Neural cell (in vitro differentiated cells): Measurements from ENCODE around the gene AP1S1. TPM values are rescaled to one million over a fixed set of nuclear protein-coding genes. Genes with fewer than 3 reads are reported as not detected.

Source experiments
- H2AFZ ChIP-seq: fragments of 200-600, 300-800 bp; sonication (generic), shearing (Covaris generic); 2 replicates; pipeline ENCODE4 v1.6.0; 2014; ENCODE audit warnings: low read depth, mild to moderate bottlenecking, antibody characterized with exemption, low read length, moderate library complexity
- H3F3A ChIP-seq: fragments of 200-600 bp; shearing (Covaris generic); 2 replicates; pipeline ENCODE4 v1.6.1; 2016; ENCODE audit warnings: mild to moderate bottlenecking, moderate library complexity, mixed read lengths, antibody characterized with exemption, low read length; ENCODE audit not compliant: insufficient read depth, poor library complexity, severe bottlenecking
- H3K27ac ChIP-seq: fragments of 200-600, 300-800 bp; sonication (generic), shearing (Covaris generic); 2 replicates; pipeline ENCODE4 v1.5.1; 2014; ENCODE audit warnings: mild to moderate bottlenecking, low read length, moderate library complexity
- H3K27me3 ChIP-seq: fragments of 300-800, 200-600 bp; sonication (generic), shearing (Covaris generic); 2 replicates; pipeline ENCODE4 v1.6.0; 2014; ENCODE audit warnings: mild to moderate bottlenecking, low read depth, low read length, moderate library complexity; ENCODE audit not compliant: insufficient read depth
- H3K36me3 ChIP-seq: fragments of 300-800, 200-600 bp; sonication (generic), shearing (Covaris generic); 2 replicates; pipeline ENCODE4 v1.5.1; 2014; ENCODE audit warnings: mild to moderate bottlenecking, antibody characterized with exemption, low read length, moderate library complexity; ENCODE audit not compliant: insufficient read depth
- H3K4me2 ChIP-seq: fragments of 300-800, 200-600 bp; sonication (generic), shearing (Covaris generic); 2 replicates; pipeline ENCODE4 v1.6.0; 2014; ENCODE audit warnings: mild to moderate bottlenecking, low read length
- H3K4me3 ChIP-seq: fragments of 300-800, 200-600 bp; sonication (generic), shearing (Covaris generic); 2 replicates; pipeline ENCODE4 v1.5.1; 2014; ENCODE audit warnings: mild to moderate bottlenecking, low read length, moderate library complexity
- H3K79me2 ChIP-seq: fragments of 200-600 bp; shearing (Covaris generic); replicated peaks from 2 replicates; pipeline ENCODE4 v1.6.0; 2014; ENCODE audit warnings: mild to moderate bottlenecking, low read length, moderate library complexity; ENCODE audit not compliant: insufficient read depth
- H3K9ac ChIP-seq: fragments of 300-800, 200-600 bp; sonication (generic), shearing (Covaris generic); 2 replicates; pipeline ENCODE4 v1.6.1; 2016; ENCODE audit warnings: mild to moderate bottlenecking, low read length, mixed read lengths
- H3K9me2 ChIP-seq: fragments of 200-600 bp; shearing (Covaris generic); 2 replicates; pipeline ENCODE4 v1.6.1; 2016; ENCODE audit warnings: mild to moderate bottlenecking, low read length, mixed read lengths; ENCODE audit not compliant: insufficient read depth
- H3K9me3 ChIP-seq: fragments of 200-600, 300-800 bp; sonication (generic), shearing (Covaris generic); 2 replicates; pipeline ENCODE4 v1.6.1; 2016; ENCODE audit warnings: mild to moderate bottlenecking, mixed run types, low read length, moderate library complexity, mixed read lengths
- H4K20me1 ChIP-seq: fragments of 200-600 bp; shearing (Covaris generic); 2 replicates; pipeline ENCODE4 v1.6.1; 2016; ENCODE audit warnings: mild to moderate bottlenecking, mixed run types; ENCODE audit not compliant: insufficient read depth
- EP300 ChIP-seq: fragments of 450-650 bp; conservative IDR thresholded peaks from 2 replicates; pipeline ENCODE4 v1.6.1; 2014; ENCODE audit warnings: antibody characterized with exemption, mild to moderate bottlenecking, moderate library complexity; ENCODE audit not compliant: poor library complexity, severe bottlenecking
- EZH2 ChIP-seq: fragments of 200-600, 300-800 bp; shearing (Covaris generic), sonication (generic); IDR thresholded peaks from 2 replicates; pipeline ENCODE4 v1.6.1; 2014; ENCODE audit warnings: antibody characterized with exemption, low read length, borderline replicate concordance, mild to moderate bottlenecking; ENCODE audit not compliant: insufficient read depth, poor library complexity, severe bottlenecking
- MXI1 ChIP-seq: fragments of 450-650 bp; conservative IDR thresholded peaks from 2 replicates; pipeline ENCODE4 v1.6.1; 2014; ENCODE audit warnings: antibody characterized with exemption, mild to moderate bottlenecking; ENCODE audit not compliant: poor library complexity, severe bottlenecking
- POLR2AphosphoS5 ChIP-seq: IDR thresholded peaks from 2 replicates; pipeline ENCODE4 v1.6.1; 2012
- RAD21 ChIP-seq: fragments of 450-650 bp; conservative IDR thresholded peaks from 2 replicates; pipeline ENCODE4 v1.6.1; 2014; ENCODE audit warnings: antibody characterized with exemption, mild to moderate bottlenecking, moderate library complexity
- REST ChIP-seq: IDR thresholded peaks from 2 replicates; pipeline ENCODE4 v1.6.1; 2012; ENCODE audit warnings: borderline replicate concordance
- SMC3 ChIP-seq: fragments of 450-650 bp; conservative IDR thresholded peaks from 2 replicates; pipeline ENCODE4 v1.6.1; 2014; ENCODE audit warnings: antibody characterized with exemption, mild to moderate bottlenecking, moderate library complexity; ENCODE audit not compliant: poor library complexity
- TAF1 ChIP-seq: IDR thresholded peaks from 2 replicates; pipeline ENCODE4 v1.6.1; 2012; ENCODE audit warnings: low read depth
- polyA plus RNA-seq: library from polyadenylated mRNA; depleted of rRNA; stranded (reverse); fragments of >200 nt; gene quantifications from 2 replicates; pipeline ENCODE4 v1.2.3, GENCODE V29; 2014
- TF ChIP-seq, protein P1 (sequence below): fragments of 450-650 bp; IDR thresholded peaks from 2 replicates; pipeline ENCODE4 v1.5.1; 2014; ENCODE audit warnings: antibody characterized with exemption, mild to moderate bottlenecking, moderate library complexity; ENCODE audit not compliant: poor library complexity, severe bottlenecking

Gene AP1S1
- polyA plus RNA-seq, 1 donor from 2014 or later, result 344 TPM

- Histone ChIP-seq H3K27me3 (peaks cover 71% of the 10 kb centered on the region), H3F3A (no peaks in the 10 kb centered on the region), H4K20me1 (no peaks in the 10 kb centered on the region), H3K9me2 (no peaks in the 10 kb centered on the region), H3K9ac (no peak overlapping the region), H3K27ac (no peak overlapping the region), H3K4me3 (no peak overlapping the region), H2AFZ (no peak overlapping the region), H3K9me3 (no peaks in the 10 kb centered on the region), H3K4me2 (no peak overlapping the region), H3K79me2 (no peaks in the 10 kb centered on the region), H3K36me3 (no peaks in the 10 kb centered on the region)
- TF ChIP-seq TAF1 (no peak), POLR2AphosphoS5 (no peak), RAD21 (no peak), EP300 (no peak), EZH2 (no peak), MXI1 (no peak), REST (no peak), SMC3 (no peak)
- TF ChIP-seq, protein P1, sequence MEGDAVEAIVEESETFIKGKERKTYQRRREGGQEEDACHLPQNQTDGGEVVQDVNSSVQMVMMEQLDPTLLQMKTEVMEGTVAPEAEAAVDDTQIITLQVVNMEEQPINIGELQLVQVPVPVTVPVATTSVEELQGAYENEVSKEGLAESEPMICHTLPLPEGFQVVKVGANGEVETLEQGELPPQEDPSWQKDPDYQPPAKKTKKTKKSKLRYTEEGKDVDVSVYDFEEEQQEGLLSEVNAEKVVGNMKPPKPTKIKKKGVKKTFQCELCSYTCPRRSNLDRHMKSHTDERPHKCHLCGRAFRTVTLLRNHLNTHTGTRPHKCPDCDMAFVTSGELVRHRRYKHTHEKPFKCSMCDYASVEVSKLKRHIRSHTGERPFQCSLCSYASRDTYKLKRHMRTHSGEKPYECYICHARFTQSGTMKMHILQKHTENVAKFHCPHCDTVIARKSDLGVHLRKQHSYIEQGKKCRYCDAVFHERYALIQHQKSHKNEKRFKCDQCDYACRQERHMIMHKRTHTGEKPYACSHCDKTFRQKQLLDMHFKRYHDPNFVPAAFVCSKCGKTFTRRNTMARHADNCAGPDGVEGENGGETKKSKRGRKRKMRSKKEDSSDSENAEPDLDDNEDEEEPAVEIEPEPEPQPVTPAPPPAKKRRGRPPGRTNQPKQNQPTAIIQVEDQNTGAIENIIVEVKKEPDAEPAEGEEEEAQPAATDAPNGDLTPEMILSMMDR, result no peak
Observed at GRCh38 chr7:101175664-101176063, 21.4 kb downstream of the AP1S1 start.

GRCh38 chr7:101177644-101178043, 23.4 kb downstream of the AP1S1 start:
- H3F3A ChIP-seq, result no peaks in the 10 kb centered on the region
- no peak overlapping the region for H3K4me3 ChIP-seq
- no peaks in the 10 kb centered on the region for H3K9me2 ChIP-seq
- no peak overlapping the region for H3K27ac ChIP-seq
- no peaks in the 10 kb centered on the region for H3K9me3 ChIP-seq
- H3K27me3 ChIP-seq, result peaks cover 58% of the 10 kb centered on the region
- H2AFZ ChIP-seq, result no peak overlapping the region
- no peaks in the 10 kb centered on the region for H3K79me2 ChIP-seq
- H3K9ac ChIP-seq, result no peak overlapping the region
- TF ChIP-seq TAF1 (no peak), EP300 (no peak), REST (no peak), MXI1 (no peak), POLR2AphosphoS5 (no peak), SMC3 (no peak), RAD21 (no peak), EZH2 (no peak)
- TF ChIP-seq, protein P1, result no peak
- H3K4me2 ChIP-seq, result no peak overlapping the region
- H4K20me1 ChIP-seq, result no peaks in the 10 kb centered on the region
- H3K36me3 ChIP-seq, result no peaks in the 10 kb centered on the region
